ENCODE measurements around the gene TBC1D4. TPM values are rescaled to one million over a fixed set of nuclear protein-coding genes. Genes with fewer than 3 reads are reported as not detected.

TBC1D4 gene
- total and polyA plus RNA-seq, 9 donors = 26.2 to 91.3 (median 52.6) TPM

- WGBS, 3 donors = 50 to 80% (median 52%) methylated on average over 3 of the region's 3 CpGs
- no peak for DNase-seq
- Histone ChIP-seq H3K27me3 (no peaks in the 10 kb centered on the region), H3K27ac (no peak overlapping the region), H3K9me3 (no peaks in the 10 kb centered on the region), H3K36me3 (no peaks in the 10 kb centered on the region), H3K4me1 (ENCODE audit: insufficient read depth) (peaks cover 4% of the 10 kb centered on the region), H3K4me3 (no peak overlapping the region)
- no peak for TF ChIP-seq EP300 (IDR thresholded peaks at IDR 0.05)
- TF ChIP-seq CTCF (IDR thresholded peaks at IDR 0.05) = no peak
- TF ChIP-seq POLR2A (IDR thresholded peaks at IDR 0.05) = no peak
- intact Hi-C loops (cut with DNase I) = loop anchor here (5.0 to 10.0 kb wide), 4 partner anchors 105 to 182 kb away; partner anchors contain the start of genes TBC1D4 (in 2 of the 4) and UCHL3 (in 1 of the 4)
Observed at GRCh38 chr13:75369981-75370380, 112.0 kb downstream of the TBC1D4 start.

- intact Hi-C loops (cut with DNase I) = loop anchor here in 1 of 4 donors (10.0 kb wide), 1 partner anchor 177 kb away; the partner anchor contains the start of gene UCHL3
- TF ChIP-seq CTCF (IDR thresholded peaks at IDR 0.05) = no peak
- TF ChIP-seq POLR2A (IDR thresholded peaks at IDR 0.05) = no peak
- TF ChIP-seq EP300 (IDR thresholded peaks at IDR 0.05) = no peak
- Histone ChIP-seq H3K27ac (peak overlapping the region in 1 of 2 donors; percentile 4), H3K4me1 (ENCODE audit: insufficient read depth) (peaks cover 5% of the 10 kb centered on the region), H3K9me3 (no peaks in the 10 kb centered on the region), H3K27me3 (no peaks in the 10 kb centered on the region), H3K4me3 (no peak overlapping the region), H3K36me3 (no peaks in the 10 kb centered on the region)
- peak in 3 of 5 donors; percentile 52 to 57 (median 57) for DNase-seq
- WGBS, 3 donors = 5 to 15% (median 13%) methylated on average over 3 of the region's 3 CpGs
Observed at GRCh38 chr13:75368167-75368566, 113.8 kb downstream of the TBC1D4 start.

GRCh38 chr13:75366380-75367280 lies 115.3 kb downstream of the TBC1D4 start:
- WGBS, 3 donors = 13 to 38% (median 16%) methylated on average over 3 of the region's 3 CpGs
- Histone ChIP-seq H3K27ac (no peak overlapping the region), H3K27me3 (no peaks in the 10 kb centered on the region), H3K4me3 (no peak overlapping the region), H3K36me3 (no peaks in the 10 kb centered on the region), H3K9me3 (no peaks in the 10 kb centered on the region), H3K4me1 (ENCODE audit: insufficient read depth) (peaks cover 5% of the 10 kb centered on the region)
- TF ChIP-seq EP300 (IDR thresholded peaks at IDR 0.05) = no peak
- no peak for TF ChIP-seq POLR2A (IDR thresholded peaks at IDR 0.05)
- TF ChIP-seq CTCF (IDR thresholded peaks at IDR 0.05) = no peak
- no peak for DNase-seq
- intact Hi-C loops (cut with DNase I) = loop anchor here in 1 of 4 donors (10.0 kb wide), 1 partner anchor 178 kb away; the partner anchor contains the start of gene UCHL3

GRCh38 chr13:75365724-75366173 lies 116.2 kb downstream of the TBC1D4 start:
- H3K4me3 ChIP-seq = no peak overlapping the region
- no peaks in the 10 kb centered on the region for H3K36me3 ChIP-seq
- H3K27me3 ChIP-seq = no peaks in the 10 kb centered on the region
- intact Hi-C loops (cut with DNase I) = loop anchor here in 1 of 4 donors (10.0 kb wide), 1 partner anchor 179 kb away; the partner anchor contains the start of gene UCHL3
- no peak for DNase-seq
- no peaks in the 10 kb centered on the region for H3K9me3 ChIP-seq
- H3K4me1 ChIP-seq (ENCODE audit: insufficient read depth) = peaks cover 5% of the 10 kb centered on the region
- H3K27ac ChIP-seq = no peak overlapping the region
- WGBS, 3 donors = 79 to 83% (median 82%) methylated on average over 5 of the region's 5 CpGs
- no peak for TF ChIP-seq EP300 (IDR thresholded peaks at IDR 0.05)
- TF ChIP-seq CTCF (IDR thresholded peaks at IDR 0.05) = no peak
- no peak for TF ChIP-seq POLR2A (IDR thresholded peaks at IDR 0.05)
